ENCODE data around the gene CARD10. TPM values are rescaled to one million over a fixed set of nuclear protein-coding genes. Genes with fewer than 3 reads are reported as not detected.

Gene CARD10
- total RNA-seq, 1 experiment from 2014 or later = 17.7 TPM

- H4K91ac ChIP-seq (ENCODE audit: insufficient read length, low read depth, low read length) = no peak overlapping the region
- H2BK12ac ChIP-seq (ENCODE audit: insufficient read length, low read depth, low read length) = no peak overlapping the region
- H3K18ac ChIP-seq (ENCODE audit: insufficient read length, low read depth, low read length) = no peak overlapping the region
- no peak overlapping the region for H4K8ac ChIP-seq (replicated peaks; ENCODE audit: insufficient read length, low read depth, low read length)
- H2BK120ac ChIP-seq (ENCODE audit: low read depth, low read length, poor library complexity, severe bottlenecking) = no peak overlapping the region
- no peaks in the 10 kb centered on the region for H4K20me1 ChIP-seq (ENCODE audit: control insufficient read depth, insufficient read depth, insufficient read length)
- no peaks in the 10 kb centered on the region for H3K4me1 ChIP-seq (ENCODE audit: insufficient read depth, low read length)
- Mint-ChIP-seq H3K36me3 (ENCODE audit: insufficient read depth in 1 of 3, low read depth in 3 of 3) (no peaks in the 10 kb centered on the region), H3K27me3 (ENCODE audit: low read depth) (peaks cover 22% of the 10 kb centered on the region), H3K4me1 (peaks cover 6 to 35% of the 10 kb centered on the region in 2 experiments), H3K9me3 (no peaks in the 10 kb centered on the region; a peak in 1 of 5 replicates), H3K27ac (no peak overlapping the region), H3K4me3 (no peak overlapping the region)
- no peak overlapping the region for H3K23ac ChIP-seq (ENCODE audit: insufficient read length, low read depth, low read length)
- no peaks in the 10 kb centered on the region for H3K9me3 ChIP-seq (ENCODE audit: control insufficient read depth, low read depth, low read length)
- H3K27ac ChIP-seq (ENCODE audit: insufficient read length, low read depth, low read length) = no peak overlapping the region
- TF ChIP-seq CTCF (conservative IDR thresholded peaks at IDR 0.05) = no peak
- no peak overlapping the region for H3K4me2 ChIP-seq (ENCODE audit: insufficient read depth, insufficient read length, low read length)
- no peak for DNase-seq
- H3K23me2 ChIP-seq (ENCODE audit: insufficient read length, low read depth, low read length, poor library complexity, severe bottlenecking) = no peaks in the 10 kb centered on the region
- H2BK15ac ChIP-seq (ENCODE audit: low read depth, low read length) = no peak overlapping the region
- H2AK5ac ChIP-seq (ENCODE audit: insufficient read length, low read length) = no peak overlapping the region
- H2AFZ ChIP-seq (ENCODE audit: low read length) = no peak overlapping the region
- H3K14ac ChIP-seq (ENCODE audit: insufficient read depth, low read length) = no peak overlapping the region
- H4K5ac ChIP-seq (ENCODE audit: insufficient read length, low read depth, low read length) = no peak overlapping the region
- H3T11ph ChIP-seq (ENCODE audit: low read length) = no peak overlapping the region
- H3K79me1 ChIP-seq (ENCODE audit: insufficient read depth, low read depth, low read length, poor library complexity, severe bottlenecking) = no peaks in the 10 kb centered on the region
- no peaks in the 10 kb centered on the region for H3K27me3 ChIP-seq (ENCODE audit: insufficient read depth, low read length)
- no peak overlapping the region for H2BK5ac ChIP-seq (ENCODE audit: insufficient read length, low read length)
- no peak overlapping the region for H2BK20ac ChIP-seq (ENCODE audit: low read depth, low read length, poor library complexity, severe bottlenecking)
- no CpG with 5 or more reads among the region's 3 CpGs for WGBS (ENCODE audit: extremely low coverage, insufficient read length, low lambda C conversion rate)
- H3K9ac ChIP-seq (ENCODE audit: extremely low read depth, insufficient read length, low read length) = no peak overlapping the region
- H3K79me2 ChIP-seq (ENCODE audit: insufficient read depth, low read length) = no peaks in the 10 kb centered on the region
- no peak overlapping the region for H3K56ac ChIP-seq (ENCODE audit: insufficient read length, low read depth, low read length)
- no peak overlapping the region for H3K4ac ChIP-seq (ENCODE audit: low read depth, low read length)
These were observed 58.5 kb downstream of the CARD10 start for GRCh38 chr22:37460684-37461083.
